Measurements from ENCODE around the gene ELL3.

ELL3 gene

GRCh38 chr15:43796566-43796965 lies 19.8 kb upstream of the ELL3 start:
- H3K27ac ChIP-seq = no peak overlapping the region
- ChIA-PET POLR2A (ENCODE audit: low non-redundant PET) (no interaction called here), CTCF (interaction anchor here (0.6 kb wide), 1 partner anchor 21 kb away, joined by 4 read pairs; no protein-coding TSS in a partner anchor)
- DNase-seq (ENCODE audit: low spot score) = no peak
- no peak for TF ChIP-seq CTCF (conservative IDR thresholded peaks at IDR 0.05; ENCODE audit: low read depth)

GRCh38 chr15:43795997-43796396 lies 19.2 kb upstream of the ELL3 start:
- no peak overlapping the region for H3K27ac ChIP-seq
- no peak for TF ChIP-seq CTCF (conservative IDR thresholded peaks at IDR 0.05; ENCODE audit: low read depth)
- DNase-seq (ENCODE audit: low spot score) = no peak
- CTCF ChIA-PET = no interaction called here
- POLR2A ChIA-PET (ENCODE audit: low non-redundant PET) = no interaction called here

- TF ChIP-seq CTCF (conservative IDR thresholded peaks at IDR 0.05; ENCODE audit: low read depth) = no peak
- no peak for DNase-seq (ENCODE audit: low spot score)
- ChIA-PET POLR2A (ENCODE audit: low non-redundant PET) (no interaction called here), CTCF (interaction anchor here (0.6 kb wide), 1 partner anchor 313 kb away, joined by 3 read pairs; no protein-coding TSS in a partner anchor)
- H3K27ac ChIP-seq = peak overlapping the region; percentile 33
Measured at GRCh38 chr15:43795197-43795596, 18.4 kb upstream of the ELL3 start.

GRCh38 chr15:43794269-43795037 lies 17.7 kb upstream of the ELL3 start:
- no peak for DNase-seq (ENCODE audit: low spot score)
- peak overlapping the region; percentile 33 for H3K27ac ChIP-seq
- CTCF ChIA-PET = no interaction called here
- TF ChIP-seq CTCF (conservative IDR thresholded peaks at IDR 0.05; ENCODE audit: low read depth) = no peak
- POLR2A ChIA-PET (ENCODE audit: low non-redundant PET) = no interaction called here

GRCh38 chr15:43793647-43794046 lies 16.9 kb upstream of the ELL3 start:
- peak overlapping the region; percentile 87 for H3K27ac ChIP-seq
- DNase-seq (ENCODE audit: low spot score) = no peak
- TF ChIP-seq CTCF (conservative IDR thresholded peaks at IDR 0.05; ENCODE audit: low read depth) = no peak
- CTCF ChIA-PET = no interaction called here
- POLR2A ChIA-PET (ENCODE audit: low non-redundant PET) = interaction anchor here (0.5 kb wide), 1 partner anchor 43 kb away, joined by 6 read pairs; no protein-coding TSS in a partner anchor

- CTCF ChIA-PET = interaction anchor here (0.6 to 1.2 kb wide), 3 partner anchors 9 to 20 kb away, joined by 3 read pairs; no protein-coding TSS in a partner anchor
- H3K27ac ChIP-seq = peak overlapping the region; percentile 87
- no peak for TF ChIP-seq CTCF (conservative IDR thresholded peaks at IDR 0.05; ENCODE audit: low read depth)
- peak; percentile 53 for DNase-seq (ENCODE audit: low spot score)
- POLR2A ChIA-PET (ENCODE audit: low non-redundant PET) = interaction anchor here (0.5 to 0.7 kb wide), 2 partner anchors 12 to 44 kb away, joined by 3 to 6 read pairs; no protein-coding TSS in a partner anchor
Measured at GRCh38 chr15:43792761-43793476, 16.2 kb upstream of the ELL3 start.
